Neural progenitor cell (in vitro differentiated cells): ENCODE data around the gene KANSL3. TPM values are rescaled to one million over a fixed set of nuclear protein-coding genes. Genes with fewer than 3 reads are reported as not detected.

Source experiments
- DNase-seq: peaks from one replicate; pipeline ENCODE4 v3.0.0-alpha.2; 2016; ENCODE audit warnings: low spot score
- H2AFZ ChIP-seq: fragments of 200-600 bp; sonication (generic); replicated peaks from 2 replicates; pipeline ENCODE4 v1.6.1; 2016; ENCODE audit warnings: antibody characterized with exemption
- H3F3A ChIP-seq: fragments of 200-600 bp; sonication (generic); 2 replicates; pipeline ENCODE4 v1.6.1; 2016; ENCODE audit warnings: antibody characterized with exemption, low read depth
- H3K27ac ChIP-seq: fragments of 200-600 bp; sonication (generic); 2 replicates; pipeline ENCODE4 v1.5.1; 2016; ENCODE audit warnings: mild to moderate bottlenecking
- H3K27me3 ChIP-seq: fragments of 200-600 bp; sonication (generic); 2 replicates; pipeline ENCODE4 v1.6.1; 2016; ENCODE audit warnings: mild to moderate bottlenecking, moderate library complexity
- H3K36me3 ChIP-seq: fragments of 200-600 bp; sonication (generic); 2 replicates; pipeline ENCODE4 v1.5.1; 2016
- H3K4me1 ChIP-seq: fragments of 200-600 bp; sonication (generic); 2 replicates; pipeline ENCODE4 v1.6.1; 2016; ENCODE audit warnings: mixed run types
- H3K4me2 ChIP-seq: fragments of 200-600 bp; sonication (generic); 2 replicates; pipeline ENCODE4 v1.6.1; 2016
- H3K4me3 ChIP-seq: fragments of 200-600 bp; sonication (generic); 2 replicates; pipeline ENCODE4 v1.5.1; 2016
- H3K79me2 ChIP-seq: fragments of 200-600 bp; sonication (generic); 2 replicates; pipeline ENCODE4 v1.6.1; 2016; ENCODE audit warnings: low read depth
- H3K9ac ChIP-seq: fragments of 200-600 bp; sonication (generic); 2 replicates; pipeline ENCODE4 v1.6.1; 2016
- H3K9me3 ChIP-seq: fragments of 200-600 bp; sonication (generic); 2 replicates; pipeline ENCODE4 v1.5.1; 2016; ENCODE audit warnings: low read depth
- H4K20me1 ChIP-seq: fragments of 200-600 bp; sonication (generic); 2 replicates; pipeline ENCODE4 v1.6.1; 2016; ENCODE audit warnings: low read depth
- H3K27ac Mint-ChIP-seq: 3 replicates; pipeline ENCODE4 v1.8.0; 2021; ENCODE audit warnings: mixed read lengths
- H3K27me3 Mint-ChIP-seq: 2 replicates; pipeline ENCODE4 v1.8.0; 2022; ENCODE audit warnings: low read depth, mild to moderate bottlenecking, inconsistent platforms, moderate library complexity, mixed read lengths; ENCODE audit not compliant: insufficient read depth
- H3K36me3 Mint-ChIP-seq: 3 replicates; pipeline ENCODE4 v1.8.0; 2021; ENCODE audit warnings: mixed read lengths
- H3K4me1 Mint-ChIP-seq: 3 replicates; pipeline ENCODE4 v1.8.0; 2021; ENCODE audit warnings: mixed read lengths
- H3K4me3 Mint-ChIP-seq: 3 replicates; pipeline ENCODE4 v1.8.0; 2021; ENCODE audit warnings: mild to moderate bottlenecking, moderate library complexity, mixed read lengths
- H3K9me3 Mint-ChIP-seq: 3 replicates; pipeline ENCODE4 v1.8.0; 2020; ENCODE audit warnings: mixed read lengths
- EZH2 ChIP-seq: fragments of 200-600 bp; sonication (generic); IDR thresholded peaks from 2 replicates; pipeline ENCODE4 v1.6.1; 2017; ENCODE audit warnings: antibody characterized with exemption, mild to moderate bottlenecking, moderate library complexity
- EZH2phosphoT487 ChIP-seq: fragments of 200-600 bp; sonication (generic); IDR thresholded peaks from 2 replicates; pipeline ENCODE4 v1.6.1; 2017; ENCODE audit warnings: antibody characterized with exemption
- total RNA-seq: library from RNA; depleted of rRNA; stranded (reverse); fragments of >200 nt; gene quantifications from 2 replicates; pipeline ENCODE4 v1.2.3, GENCODE V29; 2015; ENCODE audit warnings: low replicate concordance
- TF ChIP-seq, protein P1 (sequence below): fragments of 200-600 bp; sonication (generic); IDR thresholded peaks from 2 replicates; pipeline ENCODE4 v1.5.1; 2017; ENCODE audit warnings: antibody characterized with exemption, mild to moderate bottlenecking

The KANSL3 gene
- total RNA-seq, 1 donor from 2014 or later, result 32.9 TPM

DNA sequence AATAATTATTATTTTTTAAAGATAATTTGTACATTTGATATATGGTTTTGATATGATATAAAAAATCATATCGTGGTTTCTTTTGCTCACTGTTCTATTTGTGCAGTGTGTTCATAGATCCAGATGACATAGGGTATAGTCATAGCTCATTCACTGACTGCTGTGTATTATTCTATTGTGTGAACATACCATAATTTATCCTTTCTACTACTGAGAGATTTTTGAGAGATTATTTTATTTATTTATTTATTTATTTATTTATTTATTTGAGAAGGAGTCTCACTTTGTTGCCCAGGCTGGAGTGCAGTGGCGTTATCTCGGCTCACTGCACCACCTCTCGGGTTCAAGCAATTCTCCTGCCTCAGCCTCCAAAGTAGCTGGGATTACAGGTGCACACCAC lies 43.4 kb upstream of the KANSL3 start:
- Histone ChIP-seq H2AFZ (no peak overlapping the region), H3K4me1 (peaks cover 9% of the 10 kb centered on the region), H3K4me2 (no peak overlapping the region), H3K9me3 (no peaks in the 10 kb centered on the region), H3K9ac (no peak overlapping the region), H3K79me2 (no peaks in the 10 kb centered on the region), H3K27ac (no peak overlapping the region), H3F3A (peaks cover 7% of the 10 kb centered on the region), H3K4me3 (no peak overlapping the region), H4K20me1 (no peaks in the 10 kb centered on the region), H3K27me3 (no peaks in the 10 kb centered on the region), H3K36me3 (no peaks in the 10 kb centered on the region)
- Mint-ChIP-seq H3K9me3 (no peaks in the 10 kb centered on the region), H3K27ac (no peak overlapping the region), H3K4me3 (no peak overlapping the region), H3K4me1 (peaks cover 17% of the 10 kb centered on the region), H3K27me3 (peaks cover 7% of the 10 kb centered on the region), H3K36me3 (no peaks in the 10 kb centered on the region)
- TF ChIP-seq EZH2phosphoT487, result no peak
- TF ChIP-seq, protein P1, sequence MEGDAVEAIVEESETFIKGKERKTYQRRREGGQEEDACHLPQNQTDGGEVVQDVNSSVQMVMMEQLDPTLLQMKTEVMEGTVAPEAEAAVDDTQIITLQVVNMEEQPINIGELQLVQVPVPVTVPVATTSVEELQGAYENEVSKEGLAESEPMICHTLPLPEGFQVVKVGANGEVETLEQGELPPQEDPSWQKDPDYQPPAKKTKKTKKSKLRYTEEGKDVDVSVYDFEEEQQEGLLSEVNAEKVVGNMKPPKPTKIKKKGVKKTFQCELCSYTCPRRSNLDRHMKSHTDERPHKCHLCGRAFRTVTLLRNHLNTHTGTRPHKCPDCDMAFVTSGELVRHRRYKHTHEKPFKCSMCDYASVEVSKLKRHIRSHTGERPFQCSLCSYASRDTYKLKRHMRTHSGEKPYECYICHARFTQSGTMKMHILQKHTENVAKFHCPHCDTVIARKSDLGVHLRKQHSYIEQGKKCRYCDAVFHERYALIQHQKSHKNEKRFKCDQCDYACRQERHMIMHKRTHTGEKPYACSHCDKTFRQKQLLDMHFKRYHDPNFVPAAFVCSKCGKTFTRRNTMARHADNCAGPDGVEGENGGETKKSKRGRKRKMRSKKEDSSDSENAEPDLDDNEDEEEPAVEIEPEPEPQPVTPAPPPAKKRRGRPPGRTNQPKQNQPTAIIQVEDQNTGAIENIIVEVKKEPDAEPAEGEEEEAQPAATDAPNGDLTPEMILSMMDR, result no peak
- TF ChIP-seq EZH2, result no peak
- DNase-seq, result no peak

DNA sequence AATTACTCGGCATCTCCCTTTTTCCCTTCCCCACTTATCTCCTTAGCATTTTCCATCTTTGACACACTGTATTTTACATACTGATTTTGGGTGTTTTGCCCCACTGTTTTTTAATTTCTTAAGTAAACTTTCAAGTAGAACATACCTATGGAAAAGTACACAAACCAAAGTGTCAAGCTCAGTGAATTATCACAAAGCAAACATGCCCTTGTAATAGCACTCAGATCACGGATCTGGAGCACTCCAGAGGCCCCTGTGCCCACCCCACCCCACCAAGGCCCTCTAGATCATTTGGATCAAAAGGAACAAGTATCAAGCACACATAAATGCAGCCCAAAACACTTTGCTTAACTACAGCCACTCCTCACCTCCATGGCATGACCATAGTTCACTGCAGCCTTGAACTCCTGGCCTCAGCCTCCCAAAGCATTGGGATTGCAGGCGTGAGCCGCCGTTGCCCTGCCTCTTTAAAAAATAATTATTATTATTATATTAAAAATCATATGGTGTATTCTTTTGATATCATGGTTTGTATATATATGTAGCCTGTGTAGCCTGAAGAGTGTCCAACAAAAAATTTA lies 42.5 kb upstream of the KANSL3 start:
- no peaks in the 10 kb centered on the region for H3K9me3 Mint-ChIP-seq
- peaks cover 7% of the 10 kb centered on the region for H3K27me3 Mint-ChIP-seq
- Histone ChIP-seq H2AFZ (no peak overlapping the region), H3K4me1 (peaks cover 6% of the 10 kb centered on the region), H3F3A (peaks cover 7% of the 10 kb centered on the region), H3K9ac (no peak overlapping the region), H3K27me3 (no peaks in the 10 kb centered on the region), H3K79me2 (no peaks in the 10 kb centered on the region), H3K4me3 (no peak overlapping the region), H3K27ac (no peak overlapping the region), H3K9me3 (no peaks in the 10 kb centered on the region), H4K20me1 (no peaks in the 10 kb centered on the region), H3K36me3 (no peaks in the 10 kb centered on the region), H3K4me2 (no peak overlapping the region)
- H3K36me3 Mint-ChIP-seq, result no peaks in the 10 kb centered on the region
- H3K4me1 Mint-ChIP-seq, result peaks cover 17% of the 10 kb centered on the region
- no peak for DNase-seq
- H3K27ac Mint-ChIP-seq, result no peak overlapping the region
- TF ChIP-seq EZH2, result no peak
- TF ChIP-seq EZH2phosphoT487, result no peak
- TF ChIP-seq, protein P1, result no peak
- H3K4me3 Mint-ChIP-seq, result no peak overlapping the region

DNA sequence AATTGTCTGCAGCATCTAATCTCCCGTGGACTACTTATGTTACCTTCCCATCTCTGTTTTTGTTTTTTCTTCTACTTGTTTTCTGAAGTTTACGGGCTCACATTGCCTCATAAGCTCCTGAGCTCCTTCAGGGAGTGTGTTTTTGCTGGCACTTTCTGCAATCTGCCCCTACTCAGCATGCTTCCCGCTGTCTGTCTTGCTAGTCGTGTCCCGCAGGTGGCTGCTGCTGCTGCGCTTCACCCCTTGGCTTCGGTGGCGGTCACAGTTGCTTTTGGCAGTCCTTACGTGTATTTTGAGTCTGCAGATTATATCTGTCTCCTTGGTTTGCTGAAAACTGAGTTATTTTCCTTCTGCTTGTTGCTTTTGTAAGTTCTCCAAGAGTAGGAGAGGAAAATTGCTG lies 41.7 kb upstream of the KANSL3 start:
- Histone ChIP-seq H3K36me3 (no peaks in the 10 kb centered on the region), H3K4me2 (no peak overlapping the region), H3K27me3 (no peaks in the 10 kb centered on the region), H3K4me3 (no peak overlapping the region), H3K4me1 (peaks cover 4% of the 10 kb centered on the region), H4K20me1 (no peaks in the 10 kb centered on the region), H3K9ac (no peak overlapping the region), H3K27ac (no peak overlapping the region), H3K79me2 (no peaks in the 10 kb centered on the region), H2AFZ (peak overlapping the region; percentile 23), H3F3A (peaks cover 7% of the 10 kb centered on the region), H3K9me3 (no peaks in the 10 kb centered on the region)
- Mint-ChIP-seq H3K36me3 (no peaks in the 10 kb centered on the region), H3K27ac (no peak overlapping the region), H3K9me3 (no peaks in the 10 kb centered on the region), H3K4me1 (peaks cover 17% of the 10 kb centered on the region), H3K4me3 (no peak overlapping the region), H3K27me3 (peaks cover 7% of the 10 kb centered on the region)
- DNase-seq, result no peak
- TF ChIP-seq, protein P1, result no peak
- TF ChIP-seq EZH2, result no peak
- no peak for TF ChIP-seq EZH2phosphoT487
